NCI-H1048 (cell line): ENCODE results near the gene DOK6.

ENCODE experiments used
- DNase-seq: peaks from one replicate; lab custom pipeline; 2025; lab: John Stamatoyannopoulos, UW

The DOK6 gene

DNA sequence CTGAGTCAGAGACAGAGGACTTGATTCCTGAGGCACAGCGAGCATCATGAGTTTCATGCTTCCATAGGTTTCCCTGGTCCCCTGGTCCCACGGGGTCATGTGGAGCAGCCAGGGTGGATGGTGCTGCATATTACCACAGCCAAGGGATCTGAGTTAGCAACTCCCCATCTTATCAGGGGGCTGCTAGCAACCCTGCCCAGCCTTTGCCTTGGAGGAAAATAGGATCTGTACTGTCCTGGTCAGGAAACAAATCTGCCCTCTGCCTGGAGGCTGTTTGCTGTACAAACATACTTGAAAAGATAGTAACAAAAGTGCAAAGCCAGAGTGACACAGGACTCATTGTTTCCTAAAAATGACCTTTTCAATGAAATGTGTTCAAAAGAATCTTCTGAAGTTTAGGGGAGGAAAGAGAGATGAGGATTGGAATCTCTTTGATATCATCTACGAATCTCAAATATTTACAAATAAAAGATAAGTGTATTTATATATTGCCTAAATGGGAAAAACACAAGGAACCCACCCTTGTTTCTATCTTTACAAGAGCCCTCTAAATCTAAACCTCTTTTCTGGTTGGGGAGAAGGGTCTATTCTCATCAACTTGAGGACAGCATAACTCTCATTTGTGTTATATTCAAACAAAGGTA, 352.2 kb downstream of the DOK6 start:
- no peak for DNase-seq

DNA sequence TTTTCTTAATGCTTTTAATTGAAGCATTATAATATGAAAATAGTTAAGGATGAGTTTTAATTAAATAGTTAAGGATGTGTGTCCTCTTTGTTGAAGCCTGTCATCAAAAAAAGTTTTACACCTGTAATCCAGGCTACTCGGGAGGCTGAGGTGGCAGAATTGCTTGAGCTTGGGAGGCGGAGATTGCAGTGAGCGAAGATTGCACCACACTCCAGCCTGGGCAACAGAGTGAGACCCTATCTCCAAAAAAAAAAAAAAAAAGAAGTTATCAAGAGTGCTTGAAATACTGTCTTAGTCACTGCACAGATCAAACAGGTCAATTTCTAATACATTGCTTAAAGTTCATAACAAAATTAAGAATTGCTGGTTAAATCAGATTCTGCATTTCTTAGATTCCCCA, 353.4 kb downstream of the DOK6 start:
- DNase-seq: no peak

DNA sequence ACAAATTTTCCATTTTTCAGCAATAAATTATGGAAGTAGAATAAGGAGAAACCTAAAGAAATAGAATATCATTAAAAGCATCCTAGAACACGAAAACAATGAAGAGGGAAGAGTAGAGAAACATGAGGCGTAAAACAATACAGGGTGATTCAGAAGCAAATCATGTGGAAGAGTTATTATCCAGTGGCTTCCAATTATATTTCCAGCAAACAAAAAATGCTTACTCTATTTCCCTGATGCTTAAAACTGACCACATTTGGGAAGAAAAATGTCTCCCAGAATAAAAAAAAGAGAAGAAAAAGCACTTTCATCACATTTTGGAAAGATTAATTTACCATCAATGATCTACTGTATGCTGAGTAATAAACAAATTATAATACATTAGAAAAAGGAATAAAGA, 354.4 kb downstream of the DOK6 start:
- DNase-seq: no peak

DNA sequence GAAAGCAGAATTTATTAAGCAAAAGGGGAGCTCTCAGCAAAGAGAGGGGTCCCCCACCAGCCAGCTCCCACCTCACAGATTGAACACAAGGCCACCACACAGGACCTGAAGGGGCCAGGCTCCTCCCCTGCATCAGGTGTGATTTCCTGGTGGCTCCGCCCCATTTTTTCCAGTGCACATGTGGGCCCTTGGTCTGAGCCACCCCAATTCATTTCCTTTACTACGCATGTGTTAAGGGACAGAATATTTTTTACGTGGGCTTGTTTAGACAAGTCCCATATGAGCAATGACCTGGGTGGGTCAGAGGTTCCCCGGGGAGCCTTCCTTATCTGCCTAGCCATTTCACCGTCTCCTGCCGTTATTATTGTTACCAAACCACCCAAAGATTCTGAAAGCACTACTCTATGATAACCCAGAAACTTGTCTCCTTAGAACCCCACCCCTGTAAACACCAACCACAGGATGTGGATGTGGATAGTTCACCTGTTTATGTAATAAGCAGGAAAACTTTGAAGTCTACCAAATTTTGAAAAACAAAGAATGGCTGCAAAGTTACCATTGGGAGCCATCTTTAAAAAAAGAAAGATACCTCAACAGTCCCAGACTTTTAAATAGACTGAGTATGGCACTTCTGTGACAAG, 355.3 kb downstream of the DOK6 start:
- DNase-seq: no peak

DNA sequence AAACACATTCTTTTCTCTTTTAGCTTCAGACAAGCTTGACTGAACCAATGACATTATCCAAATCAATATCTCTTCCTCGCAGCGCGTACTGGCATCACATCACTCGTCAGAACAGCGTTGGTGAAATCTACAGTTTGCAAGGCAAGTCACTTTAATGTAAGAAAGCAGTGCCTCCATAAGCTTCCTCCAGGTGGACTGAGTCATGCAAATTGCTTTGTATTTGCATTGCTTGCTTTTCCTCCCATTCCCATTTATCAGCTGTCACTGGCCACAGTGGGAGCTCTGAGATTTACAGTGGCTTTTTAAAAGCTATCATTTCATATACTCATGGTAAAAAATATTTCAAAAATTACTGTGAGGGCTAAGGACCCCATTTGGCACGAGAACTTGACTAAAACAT, 357.0 kb downstream of the DOK6 start:
- DNase-seq: no peak

DNA sequence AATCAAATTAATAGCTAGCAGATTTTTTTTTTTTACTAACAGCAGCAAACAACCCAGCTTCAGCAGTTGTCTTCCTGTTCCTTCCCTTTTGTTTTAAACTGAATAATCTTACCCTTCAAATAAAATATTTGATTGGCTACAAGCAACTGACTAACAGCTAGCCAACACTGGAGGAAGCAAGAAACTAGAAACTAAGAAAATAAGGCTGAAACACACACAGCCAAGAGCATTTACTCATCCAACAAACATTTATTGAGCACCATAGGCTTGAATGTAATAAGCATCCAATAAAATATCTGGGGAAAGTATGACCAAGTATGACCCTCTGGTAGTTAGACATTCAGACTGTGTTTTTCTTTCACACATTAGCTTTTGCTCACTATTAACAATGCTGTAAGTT, 357.8 kb downstream of the DOK6 start:
- DNase-seq: no peak

DNA sequence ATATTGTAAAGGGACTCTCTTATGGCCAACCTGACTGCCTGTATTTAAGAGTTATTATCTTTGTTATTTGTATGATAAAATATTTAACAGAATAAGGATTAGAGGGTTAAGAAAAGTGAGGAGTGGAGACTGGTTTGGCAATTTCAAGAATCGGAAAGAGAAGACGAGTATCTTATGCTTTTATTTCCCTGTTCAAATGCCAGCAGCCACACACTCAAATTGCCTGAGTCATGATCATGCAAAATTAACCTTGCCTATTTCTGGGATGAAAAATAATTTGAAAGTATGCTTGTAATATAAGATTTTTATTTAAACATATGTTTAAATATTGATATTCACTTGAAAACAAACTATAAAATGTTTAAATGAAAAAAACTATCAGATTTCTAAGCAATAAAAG, 358.4 kb downstream of the DOK6 start:
- DNase-seq: no peak

DNA sequence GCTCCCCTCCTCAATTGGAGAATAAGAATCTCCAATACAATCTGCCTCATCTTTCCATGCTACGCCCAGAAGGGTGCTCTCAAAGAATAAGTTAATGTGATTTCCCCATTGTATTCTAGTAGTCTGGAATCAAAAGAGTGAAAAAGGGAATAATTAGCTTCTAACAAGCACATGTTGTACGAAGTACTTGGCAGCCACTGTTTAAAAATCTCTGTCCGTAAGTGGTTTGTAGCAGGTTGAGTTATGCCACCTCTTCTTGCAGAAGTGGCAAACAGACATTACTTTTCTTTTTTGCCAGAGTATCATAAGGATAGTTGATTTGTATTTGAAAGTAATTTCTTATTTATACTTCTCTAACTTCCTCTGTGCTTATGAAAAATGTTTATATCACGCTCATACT, 362.3 kb downstream of the DOK6 start:
- no peak for DNase-seq

DNA sequence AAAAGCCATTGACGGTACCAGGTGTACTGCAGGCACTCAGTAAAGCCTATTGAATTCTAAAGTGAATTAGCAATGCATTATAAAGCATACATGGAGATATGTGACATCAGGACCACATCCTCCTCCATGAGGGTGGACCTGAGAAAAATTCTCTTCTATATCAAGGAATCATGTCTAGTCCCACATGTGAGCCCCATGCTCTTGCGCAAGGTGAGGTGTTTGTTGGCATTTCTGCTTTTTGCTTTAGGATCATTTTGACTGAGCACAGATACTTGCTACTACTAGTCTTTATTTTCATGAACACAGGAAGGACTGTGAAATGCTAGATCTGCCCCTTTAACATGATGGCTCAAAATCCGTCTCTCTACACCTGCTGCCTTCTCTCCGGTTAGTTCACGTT, 363.1 kb downstream of the DOK6 start:
- no peak for DNase-seq

DNA sequence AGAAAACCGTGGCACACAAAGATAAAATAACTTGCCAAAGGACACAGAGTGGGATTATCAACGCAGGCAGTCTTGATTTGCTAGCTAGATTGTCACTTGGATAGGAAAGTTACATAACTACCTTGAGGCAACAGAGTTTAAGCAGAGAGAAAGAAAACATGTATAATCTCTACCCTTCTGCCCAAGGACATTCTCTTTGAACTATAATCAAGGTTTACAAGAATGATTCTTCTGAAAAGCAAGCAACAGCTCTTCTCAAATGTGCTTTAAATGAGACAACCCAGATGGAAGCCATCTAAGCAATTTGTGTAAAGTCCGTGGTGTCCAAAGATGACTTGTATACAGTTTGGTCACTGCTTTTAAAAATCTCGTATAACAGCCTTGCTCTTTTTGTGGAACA, 369.6 kb downstream of the DOK6 start:
- no peak for DNase-seq

DNA sequence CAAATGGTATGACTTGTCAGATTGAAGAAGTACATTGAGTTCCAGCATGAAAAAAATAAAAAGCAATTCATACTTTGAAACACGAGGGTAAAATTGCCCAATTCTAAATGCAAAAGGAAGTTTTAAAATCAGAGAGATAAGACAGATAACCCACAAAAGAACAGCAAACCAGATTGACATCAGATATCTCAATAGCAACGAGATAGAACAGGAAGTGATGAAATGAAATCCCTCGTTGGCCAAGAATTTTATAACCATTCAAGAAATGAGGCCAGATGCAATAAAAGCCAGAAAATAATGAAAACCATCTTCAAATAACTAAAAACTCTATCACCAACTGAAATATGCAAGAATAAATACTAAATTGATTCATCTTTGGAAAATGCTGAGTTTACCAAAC, 374.1 kb downstream of the DOK6 start:
- no peak for DNase-seq

DNA sequence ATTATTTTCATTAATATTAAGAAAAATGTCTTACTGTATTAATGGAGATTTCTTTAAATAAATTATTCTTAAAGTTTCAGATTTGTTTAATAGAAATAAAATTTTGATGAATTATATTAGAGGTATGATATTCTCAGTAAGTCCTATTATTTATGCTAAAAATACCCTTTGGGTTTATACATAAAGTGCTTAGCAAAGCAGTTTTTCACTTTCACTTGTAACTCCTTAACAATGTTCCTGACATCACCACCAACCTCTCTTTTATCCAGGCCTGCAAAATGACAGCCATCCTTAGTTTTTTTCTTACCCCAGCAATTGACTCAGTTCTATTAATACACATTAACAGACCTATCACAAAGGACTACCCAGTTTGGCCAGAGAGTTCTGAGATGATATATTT, 376.6 kb downstream of the DOK6 start:
- no peak for DNase-seq

DNA sequence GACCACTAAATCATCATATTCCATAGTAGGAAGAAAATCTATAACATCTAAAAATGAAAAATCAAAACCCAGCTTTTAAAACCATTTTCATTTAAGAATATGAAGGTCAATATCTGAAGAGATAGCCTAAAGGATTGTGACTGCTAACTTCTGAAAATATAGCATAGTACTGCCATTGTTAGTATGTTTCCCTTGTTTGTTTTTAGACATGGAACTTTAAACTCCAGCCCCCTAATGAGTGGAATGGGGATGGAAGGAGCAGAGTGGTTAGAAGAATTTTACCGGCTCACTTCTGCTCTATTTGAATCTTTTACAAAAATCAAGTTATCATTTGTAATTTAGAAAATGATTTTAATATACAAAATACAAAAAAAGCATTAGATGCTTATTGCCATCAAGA, 378.0 kb downstream of the DOK6 start:
- no peak for DNase-seq

DNA sequence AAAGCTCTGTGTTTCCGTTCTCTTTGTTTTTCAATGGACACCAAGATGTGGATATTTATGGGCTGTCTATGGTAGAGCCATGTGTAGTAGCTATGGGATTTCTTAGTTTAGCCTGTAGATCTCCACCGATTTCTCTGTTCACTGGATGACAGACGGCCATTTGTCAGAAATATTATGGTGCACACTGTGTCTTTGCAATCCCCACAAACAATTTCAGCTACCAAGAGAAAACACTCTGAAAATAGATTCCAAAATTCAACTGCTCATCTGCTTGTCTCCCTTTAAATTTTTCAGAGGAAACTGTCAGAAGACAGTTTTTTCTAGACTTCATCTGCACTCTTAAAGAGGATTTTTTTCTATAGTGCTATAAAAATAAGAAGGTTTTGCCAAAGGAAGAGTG, 380.2 kb downstream of the DOK6 start:
- no peak for DNase-seq

DNA sequence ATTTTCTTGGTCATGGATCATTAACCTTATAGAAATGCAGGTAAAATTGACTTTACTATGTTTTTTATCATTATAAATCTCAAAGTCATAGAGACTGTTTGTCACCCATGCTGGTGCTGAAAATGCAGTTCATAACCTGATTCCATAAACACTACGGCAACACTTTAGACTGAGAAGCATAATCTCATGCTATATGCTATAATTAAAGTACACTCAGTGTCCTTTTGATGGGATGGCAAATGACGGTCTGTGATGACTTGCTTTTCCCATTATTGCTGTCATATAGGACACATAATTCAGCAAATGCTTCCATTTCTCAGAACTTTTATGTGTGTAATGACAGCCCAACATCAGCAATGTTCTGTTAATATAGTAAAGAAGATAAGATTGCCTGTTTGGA, 384.1 kb downstream of the DOK6 start:
- no peak for DNase-seq

DNA sequence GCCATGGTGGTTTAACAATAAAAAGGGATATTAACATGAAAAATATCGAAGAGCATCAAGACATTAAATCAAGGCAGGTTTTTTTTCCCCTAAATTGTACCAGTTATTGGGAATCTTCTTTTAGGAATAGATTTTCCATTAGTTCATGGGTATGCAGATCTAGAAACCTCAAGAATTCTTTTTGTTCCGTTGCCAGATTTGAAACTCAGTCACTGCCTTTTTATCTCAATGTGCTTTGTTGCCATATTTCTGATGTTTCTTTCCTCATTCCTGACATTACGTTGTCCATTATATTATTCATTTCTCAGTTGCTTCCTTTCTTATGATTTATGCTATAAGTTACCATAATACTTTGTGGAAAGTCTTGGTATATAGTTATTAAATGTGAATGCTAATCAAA, 384.8 kb downstream of the DOK6 start:
- DNase-seq: no peak

DNA sequence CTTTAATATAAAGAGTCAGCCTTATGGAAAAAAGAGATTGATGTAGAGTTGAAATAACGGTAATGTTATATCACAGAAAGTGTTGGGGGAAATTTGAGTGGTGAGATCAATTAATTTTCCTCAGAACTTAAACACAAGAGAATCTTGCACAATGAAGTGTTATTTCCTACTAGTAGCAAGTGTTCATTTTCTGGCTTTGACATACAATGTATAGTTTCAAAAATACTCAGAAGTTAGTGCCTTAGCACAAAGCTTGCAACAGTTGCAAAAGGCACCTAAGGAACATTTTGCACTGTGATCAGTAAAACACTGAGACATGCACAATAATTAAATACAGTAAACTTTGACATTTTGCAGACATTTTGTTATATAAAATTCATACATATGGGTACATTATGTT, 385.7 kb downstream of the DOK6 start:
- no peak for DNase-seq

DNA sequence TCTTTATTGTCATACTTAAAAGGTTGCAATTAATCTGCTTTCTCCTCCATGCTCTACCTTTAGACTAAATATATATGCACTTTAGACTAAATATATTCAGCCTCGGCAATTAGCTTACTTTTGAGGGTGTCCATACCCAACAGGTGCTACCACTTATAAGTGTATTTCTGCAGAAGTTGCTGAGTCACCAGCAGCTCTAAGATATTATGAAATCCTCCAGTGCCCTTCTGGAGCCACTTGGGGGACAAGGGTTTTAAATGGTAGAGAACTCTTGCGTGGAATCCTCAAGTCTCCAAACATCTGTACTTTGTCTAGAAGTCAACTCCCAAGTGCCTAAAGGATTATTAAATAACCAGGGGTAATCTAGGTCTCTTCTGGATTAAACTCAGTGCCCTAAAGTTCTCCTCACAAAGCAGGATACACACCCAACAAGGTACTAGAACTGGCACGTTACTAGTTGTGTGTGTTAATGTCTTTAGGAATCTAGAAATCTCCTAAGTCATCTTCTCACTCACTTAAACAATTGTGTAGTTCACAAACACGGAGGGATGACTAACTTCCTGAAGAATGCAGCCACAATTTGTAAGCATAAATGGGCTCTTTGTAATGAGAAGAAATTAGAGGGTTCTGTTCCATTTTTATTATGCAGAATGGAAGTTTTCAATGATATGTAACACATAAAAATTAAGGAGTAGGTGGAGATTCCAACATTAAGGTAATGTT, 387.3 kb downstream of the DOK6 start:
- no peak for DNase-seq

DNA sequence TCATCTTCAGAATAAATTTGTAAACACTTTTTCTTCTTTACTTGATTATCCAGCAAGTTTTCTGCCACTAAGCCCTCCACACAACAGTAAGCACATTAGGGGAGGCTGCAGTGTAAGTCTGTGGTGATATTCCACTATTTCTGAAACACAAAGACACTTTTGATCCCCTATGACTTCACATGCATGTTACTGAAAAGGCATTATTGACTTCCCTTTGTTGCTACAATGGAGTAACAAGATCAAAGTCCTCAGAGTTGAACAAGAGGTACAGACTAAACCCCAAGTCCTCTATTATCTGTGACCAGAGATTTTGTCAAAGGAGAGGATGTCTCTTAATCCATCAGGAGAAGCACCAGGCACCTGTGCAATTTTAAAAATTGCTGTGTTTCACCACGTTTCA, 389.1 kb downstream of the DOK6 start:
- no peak for DNase-seq

DNA sequence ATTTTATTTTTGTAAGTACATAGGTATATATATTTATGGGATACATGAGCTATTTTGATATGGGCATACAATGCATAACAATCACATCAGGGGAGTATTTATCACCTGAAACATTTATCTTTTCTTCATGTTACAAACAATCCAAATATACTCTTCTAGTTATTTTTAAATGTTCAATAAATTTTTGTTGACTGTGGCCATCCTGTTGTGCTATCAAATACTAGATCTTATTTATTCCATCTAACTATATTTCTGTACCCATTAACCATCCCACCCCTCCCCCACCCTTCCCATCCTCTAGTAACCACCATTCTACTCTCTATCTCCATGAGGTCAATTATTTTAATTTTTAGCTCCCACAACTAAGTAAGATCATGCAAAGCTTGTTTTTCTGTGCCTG, 390.0 kb downstream of the DOK6 start:
- DNase-seq: no peak

DNA sequence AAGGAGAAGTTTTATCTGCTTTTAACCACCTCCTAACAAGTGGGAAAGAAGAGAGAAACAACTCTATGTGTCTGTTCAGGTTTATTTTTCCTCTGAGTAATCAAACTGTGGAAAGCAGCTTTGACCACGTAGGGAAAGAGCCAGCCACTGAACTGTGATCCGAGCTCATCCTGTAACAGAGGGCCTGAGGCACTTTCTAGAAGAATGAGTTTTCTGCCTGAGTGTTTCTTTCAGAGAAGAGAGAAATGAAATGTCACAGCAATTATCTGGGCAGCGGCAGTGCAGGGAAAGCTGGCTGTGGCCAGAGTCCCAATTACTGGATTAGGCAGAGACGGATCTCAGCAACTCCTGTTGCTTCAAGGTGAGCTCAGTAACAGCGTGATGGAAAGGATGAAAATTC, 395.1 kb downstream of the DOK6 start:
- no peak for DNase-seq

DNA sequence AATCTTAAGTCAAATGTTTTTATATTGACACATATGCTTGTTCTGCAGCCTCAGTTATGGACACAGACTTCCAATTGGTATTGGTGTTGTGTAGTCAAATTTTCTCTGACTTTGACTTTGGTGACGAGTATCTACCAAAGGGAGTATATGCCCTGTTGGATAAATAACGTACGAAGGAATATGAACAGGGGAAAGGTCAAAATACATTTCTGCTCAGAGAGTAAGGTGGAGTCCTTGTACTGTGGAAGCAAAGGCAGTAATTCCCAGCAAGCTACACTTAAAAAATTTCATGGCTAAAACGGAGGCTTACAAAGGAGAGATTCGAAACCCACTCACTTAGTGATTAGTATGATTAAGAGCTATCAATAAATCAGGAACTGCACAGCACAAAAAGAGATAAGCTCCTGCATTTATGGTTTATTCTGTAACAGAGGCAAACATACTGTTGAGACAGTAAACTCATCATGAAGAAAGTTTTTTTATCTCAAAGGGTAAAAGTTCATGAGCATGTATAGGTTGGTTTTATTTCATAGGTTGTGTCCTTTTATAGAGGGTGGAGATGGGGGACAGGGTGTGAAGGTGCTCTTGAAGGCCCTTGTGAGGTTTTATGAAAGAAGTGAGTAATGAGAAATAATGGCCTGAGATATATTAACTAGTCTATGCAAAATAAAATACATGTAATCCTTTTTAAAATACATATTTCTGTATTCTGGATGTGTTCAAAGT, 404.3 kb downstream of the DOK6 start:
- DNase-seq: no peak

DNA sequence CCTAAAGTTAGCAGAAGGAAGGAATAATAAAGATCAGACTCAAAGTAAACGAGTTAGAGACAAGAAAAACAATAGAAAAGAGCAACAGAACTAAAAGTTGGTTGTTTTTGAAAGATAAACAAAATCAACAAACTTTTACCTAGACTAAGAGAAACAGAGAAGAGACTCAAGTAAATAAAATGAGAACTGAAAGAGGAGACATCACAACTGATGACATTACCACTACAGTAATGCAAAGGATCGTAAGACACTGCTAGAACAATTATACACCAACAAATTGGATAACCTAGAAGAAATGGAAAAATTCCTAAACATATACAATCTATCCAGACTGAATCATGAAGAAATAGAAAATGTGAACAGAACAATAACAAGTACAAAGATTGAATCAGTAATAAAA, 407.7 kb downstream of the DOK6 start:
- no peak for DNase-seq
